Calu3 (cell line): Measurements from ENCODE around the gene ELMO1. TPM values are rescaled to one million over a fixed set of nuclear protein-coding genes. Genes with fewer than 3 reads are reported as not detected.

Experiments used
- BruUV-seq: library from RNA; stranded (reverse); fragments of 400-500 nt; replicated peaks from 2 replicates; lab custom pipeline; 2021; lab: Mats Ljungman, UMichigan
- CTCF ChIA-PET: fragments of 300-600 bp; sonication (Branson Sonifier 250); formaldehyde crosslinking; loops from one replicate; lab custom pipeline; 2022; ENCODE audit warnings: antibody characterized with exemption; lab: Charles Lee
- DNase-seq: peaks from one replicate; pipeline ENCODE4 v3.0.0; 2022
- H3K27ac Mint-ChIP-seq: one replicate; pipeline ENCODE4 v1.8.0; 2022; ENCODE audit warnings: mixed read lengths; ENCODE audit not compliant: unreplicated experiment
- H3K27me3 Mint-ChIP-seq: one replicate; pipeline ENCODE4 v1.8.0; 2022; ENCODE audit warnings: mixed read lengths; ENCODE audit not compliant: unreplicated experiment
- H3K36me3 Mint-ChIP-seq: one replicate; pipeline ENCODE4 v1.8.0; 2022; ENCODE audit warnings: mild to moderate bottlenecking, moderate library complexity, mixed read lengths; ENCODE audit not compliant: insufficient read depth, unreplicated experiment
- H3K4me1 Mint-ChIP-seq: one replicate; pipeline ENCODE4 v1.8.0; 2022; ENCODE audit warnings: mild to moderate bottlenecking, low read depth, mixed read lengths; ENCODE audit not compliant: unreplicated experiment
- H3K4me3 Mint-ChIP-seq: one replicate; pipeline ENCODE4 v1.8.0; 2022; ENCODE audit warnings: mild to moderate bottlenecking, low read depth, moderate library complexity, mixed read lengths; ENCODE audit not compliant: unreplicated experiment
- H3K9me3 Mint-ChIP-seq: one replicate; pipeline ENCODE4 v1.8.0; 2022; ENCODE audit warnings: low read depth, mixed read lengths; ENCODE audit not compliant: unreplicated experiment
- intact Hi-C: fragments of 100-400 bp; cut with micrococcal nuclease; formaldehyde crosslinking; loops from one replicate; pipeline ENCODE4 v1.10.0; 2022; ENCODE audit not compliant: unreplicated experiment
- total RNA-seq: library from RNA; stranded (reverse); gene quantifications from 2 replicates; pipeline ENCODE4 v1.2.3, GENCODE V29; 2022
- TF ChIP-seq, protein P1 (sequence below): fragments of 200-600 bp; IDR thresholded peaks from one replicate; pipeline ENCODE4 v1.8.0; 2022; ENCODE audit warnings: antibody characterized with exemption; ENCODE audit not compliant: unreplicated experiment

The ELMO1 gene
- total RNA-seq, 1 experiment from 2014 or later, result not detected

DNA sequence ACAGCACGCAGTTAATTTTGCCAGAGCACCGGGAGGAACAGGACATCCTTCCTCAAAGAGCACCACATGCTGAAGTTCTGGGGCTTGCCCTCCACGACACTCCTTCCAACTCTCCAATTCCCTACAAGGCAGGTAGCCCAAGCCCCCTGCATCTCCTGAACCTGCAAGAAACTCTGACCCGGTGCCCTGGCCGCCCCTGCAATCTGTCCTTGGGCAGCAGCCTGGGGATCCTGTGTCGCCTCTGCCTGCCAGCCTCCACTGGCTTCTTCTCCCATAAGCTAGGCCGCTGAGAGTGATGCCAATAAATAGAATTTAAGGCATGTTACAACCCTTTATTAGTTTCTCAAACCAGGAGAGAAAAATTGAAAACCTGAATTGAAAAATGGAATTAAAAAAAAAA is 182.8 kb downstream of the ELMO1 start:
- CTCF ChIA-PET, result no interaction called here
- H3K36me3 Mint-ChIP-seq, result no peaks in the 10 kb centered on the region
- TF ChIP-seq, protein P1, sequence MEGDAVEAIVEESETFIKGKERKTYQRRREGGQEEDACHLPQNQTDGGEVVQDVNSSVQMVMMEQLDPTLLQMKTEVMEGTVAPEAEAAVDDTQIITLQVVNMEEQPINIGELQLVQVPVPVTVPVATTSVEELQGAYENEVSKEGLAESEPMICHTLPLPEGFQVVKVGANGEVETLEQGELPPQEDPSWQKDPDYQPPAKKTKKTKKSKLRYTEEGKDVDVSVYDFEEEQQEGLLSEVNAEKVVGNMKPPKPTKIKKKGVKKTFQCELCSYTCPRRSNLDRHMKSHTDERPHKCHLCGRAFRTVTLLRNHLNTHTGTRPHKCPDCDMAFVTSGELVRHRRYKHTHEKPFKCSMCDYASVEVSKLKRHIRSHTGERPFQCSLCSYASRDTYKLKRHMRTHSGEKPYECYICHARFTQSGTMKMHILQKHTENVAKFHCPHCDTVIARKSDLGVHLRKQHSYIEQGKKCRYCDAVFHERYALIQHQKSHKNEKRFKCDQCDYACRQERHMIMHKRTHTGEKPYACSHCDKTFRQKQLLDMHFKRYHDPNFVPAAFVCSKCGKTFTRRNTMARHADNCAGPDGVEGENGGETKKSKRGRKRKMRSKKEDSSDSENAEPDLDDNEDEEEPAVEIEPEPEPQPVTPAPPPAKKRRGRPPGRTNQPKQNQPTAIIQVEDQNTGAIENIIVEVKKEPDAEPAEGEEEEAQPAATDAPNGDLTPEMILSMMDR, result no peak
- no TSS peak for BruUV-seq
- DNase-seq, result no peak
- no peak overlapping the region for H3K4me3 Mint-ChIP-seq
- no peaks in the 10 kb centered on the region for H3K4me1 Mint-ChIP-seq
- no peaks in the 10 kb centered on the region for H3K9me3 Mint-ChIP-seq
- H3K27me3 Mint-ChIP-seq, result peaks cover 21% of the 10 kb centered on the region
- intact Hi-C loops, result no loop called here
- H3K27ac Mint-ChIP-seq, result no peak overlapping the region

DNA sequence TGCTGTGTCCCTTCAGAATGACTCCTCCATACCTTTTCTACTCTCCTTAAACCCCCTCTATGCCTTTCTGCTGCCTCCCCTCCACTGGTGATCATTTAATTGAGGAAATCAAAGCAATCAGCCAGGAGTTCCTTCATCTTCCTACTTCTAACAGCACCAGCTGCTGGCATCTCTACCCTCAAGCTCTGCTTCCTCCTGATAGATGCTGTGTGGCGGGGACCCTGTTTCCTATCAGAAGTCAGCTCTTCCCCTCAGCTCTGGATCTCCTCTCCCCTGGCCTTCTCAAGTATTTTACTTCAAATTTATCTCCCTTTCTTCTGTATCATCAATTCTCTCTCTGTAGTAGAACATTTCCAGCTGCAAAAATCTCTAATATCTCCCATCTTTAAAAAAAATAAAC is 183.7 kb downstream of the ELMO1 start:
- intact Hi-C loops, result no loop called here
- Mint-ChIP-seq H3K27ac (no peak overlapping the region), H3K9me3 (no peaks in the 10 kb centered on the region), H3K4me3 (no peak overlapping the region), H3K4me1 (no peaks in the 10 kb centered on the region), H3K36me3 (no peaks in the 10 kb centered on the region), H3K27me3 (peaks cover 27% of the 10 kb centered on the region)
- TF ChIP-seq, protein P1, result no peak
- CTCF ChIA-PET, result no interaction called here
- DNase-seq, result no peak
- BruUV-seq, result no TSS peak

DNA sequence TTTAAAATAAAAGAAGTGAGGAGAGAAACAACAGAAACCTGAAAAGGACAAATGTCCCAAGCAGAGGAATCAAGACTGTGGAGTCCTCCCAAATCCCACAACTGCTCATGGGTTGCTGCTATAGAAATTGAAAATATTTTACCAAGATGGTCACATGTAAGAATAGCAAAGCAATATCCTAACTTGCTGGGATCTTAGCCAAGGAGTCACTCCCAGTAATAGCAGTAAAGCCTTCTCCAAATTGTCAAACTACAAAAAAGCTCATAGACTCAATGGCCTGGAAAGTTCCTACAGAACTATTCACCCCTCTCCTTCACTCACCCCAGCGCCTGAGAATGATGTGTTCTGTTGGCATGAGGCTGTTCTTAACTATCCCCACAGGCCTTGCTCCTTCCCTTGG is 186.5 kb downstream of the ELMO1 start:
- H3K36me3 Mint-ChIP-seq, result no peaks in the 10 kb centered on the region
- no peaks in the 10 kb centered on the region for H3K4me1 Mint-ChIP-seq
- DNase-seq, result no peak
- TF ChIP-seq, protein P1, result no peak
- CTCF ChIA-PET, result no interaction called here
- H3K27ac Mint-ChIP-seq, result no peak overlapping the region
- no peak overlapping the region for H3K4me3 Mint-ChIP-seq
- no TSS peak for BruUV-seq
- H3K27me3 Mint-ChIP-seq, result peaks cover 42% of the 10 kb centered on the region
- intact Hi-C loops, result no loop called here
- H3K9me3 Mint-ChIP-seq, result no peaks in the 10 kb centered on the region

DNA sequence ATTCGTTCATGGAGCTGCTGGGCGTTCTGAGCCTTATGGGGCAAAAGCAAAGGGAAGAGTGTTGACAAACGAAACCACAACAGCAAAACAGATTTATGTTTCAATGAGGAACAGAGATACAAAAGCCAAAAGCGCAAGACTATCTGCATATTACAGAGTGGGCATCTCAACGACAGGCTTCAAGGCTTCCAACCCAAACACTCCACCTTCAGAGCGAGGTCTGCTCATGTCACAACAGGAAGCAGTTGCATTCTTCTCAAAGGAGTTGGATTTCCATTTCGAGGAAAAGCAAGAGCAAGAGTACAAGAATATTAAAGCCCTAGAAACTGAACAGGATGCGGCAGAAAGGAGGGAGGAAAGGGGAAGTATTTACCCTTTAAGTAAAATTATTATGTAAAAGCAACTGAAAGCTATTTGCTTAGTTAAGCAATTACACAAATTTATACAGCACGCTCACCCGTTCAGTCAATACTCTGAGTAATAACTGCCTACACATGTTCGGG is 189.3 kb downstream of the ELMO1 start:
- Mint-ChIP-seq H3K4me3 (no peak overlapping the region), H3K9me3 (no peaks in the 10 kb centered on the region), H3K27me3 (peaks cover 21% of the 10 kb centered on the region), H3K4me1 (no peaks in the 10 kb centered on the region), H3K36me3 (no peaks in the 10 kb centered on the region), H3K27ac (no peak overlapping the region)
- TF ChIP-seq, protein P1, result no peak
- CTCF ChIA-PET, result interaction anchor here (0.5 kb wide), 1 partner anchor 925 kb away, joined by 4 read pairs; no protein-coding TSS in a partner anchor
- no peak for DNase-seq
- no TSS peak for BruUV-seq
- intact Hi-C loops, result no loop called here
